CD4-positive, alpha-beta T cell (primary cell): Measurements from ENCODE around the gene NUDT17. TPM values are rescaled to one million over a fixed set of nuclear protein-coding genes. Genes with fewer than 3 reads are reported as not detected.

Source experiments
- ATAC-seq: fragments of 200-7000 bp; cut with Tn5 transposase; one replicate; pipeline ENCODE4 v1.10.0; 2022; ENCODE audit warnings: mild to moderate bottlenecking; ENCODE audit not compliant: poor library complexity
- CTCF ChIA-PET: fragments of 350-600 bp; sonication (Branson Sonifier 250); formaldehyde crosslinking; loops from one replicate; lab custom pipeline; 2021; ENCODE audit warnings: antibody characterized with exemption, inconsistent platforms; lab: Charles Lee
- POLR2A ChIA-PET: fragments of 350-600 bp; sonication (Branson Sonifier 250); formaldehyde crosslinking; loops from one replicate; lab custom pipeline; 2021; ENCODE audit warnings: antibody characterized with exemption, inconsistent platforms; lab: Charles Lee
- DNase-seq, 14 experiments: peaks; one replicate each; pipeline ENCODE4 v3.0.0-alpha.2; 2013 to 2020; ENCODE audit warnings: mixed read lengths in 2 of 14
- H3K27ac ChIP-seq, 2 donors: one replicate each; pipeline versions ENCODE4 v1.5.1 to v1.7.0; 2013; ENCODE audit warnings: low read length in 2 of 2, low read depth in 1 of 2, mild to moderate bottlenecking in 1 of 2
- H3K27me3 ChIP-seq, 2 experiments: 1 replicate in 1 of 2; 2 replicates in 1 of 2; pipeline versions ENCODE4 v1.6.1 to v1.7.0; 2013; ENCODE audit warnings: low read length in 2 of 2, control low read depth in 1 of 2, mild to moderate bottlenecking in 1 of 2, moderate library complexity in 1 of 2; ENCODE audit not compliant: insufficient read depth in 2 of 2, control insufficient read depth in 1 of 2
- H3K36me3 ChIP-seq: one replicate; pipeline ENCODE4 v1.6.1; 2013; ENCODE audit warnings: low read length, control low read depth; ENCODE audit not compliant: insufficient read depth
- H3K4me1 ChIP-seq: one replicate; pipeline ENCODE4 v1.6.1; 2013; ENCODE audit warnings: low read length, control low read depth; ENCODE audit not compliant: insufficient read depth
- H3K4me3 ChIP-seq: one replicate; pipeline ENCODE4 v1.5.1; 2013; ENCODE audit warnings: mild to moderate bottlenecking, low read length, moderate library complexity
- H3K9me3 ChIP-seq, 2 experiments: 1 replicate in 1 of 2; 2 replicates in 1 of 2; pipeline versions ENCODE4 v1.6.1 to v1.7.0; 2013; ENCODE audit warnings: low read length in 2 of 2, mild to moderate bottlenecking in 2 of 2, control low read depth in 1 of 2, moderate library complexity in 1 of 2; ENCODE audit not compliant: control insufficient read depth in 1 of 2, insufficient read depth in 1 of 2
- H3K27ac Mint-ChIP-seq: one replicate; pipeline ENCODE4 v1.8.0; 2020; ENCODE audit warnings: mixed read lengths
- H3K27me3 Mint-ChIP-seq: one replicate; pipeline ENCODE4 v1.8.0; 2021; ENCODE audit warnings: mixed read lengths
- H3K36me3 Mint-ChIP-seq: one replicate; pipeline ENCODE4 v1.8.0; 2021; ENCODE audit warnings: low read depth, mixed read lengths
- H3K4me1 Mint-ChIP-seq: one replicate; pipeline ENCODE4 v1.8.0; 2021; ENCODE audit warnings: low read depth, mixed read lengths
- H3K4me3 Mint-ChIP-seq: one replicate; pipeline ENCODE4 v1.8.0; 2020; ENCODE audit warnings: mild to moderate bottlenecking, mixed read lengths
- H3K9me3 Mint-ChIP-seq: one replicate; pipeline ENCODE4 v1.8.0; 2020; ENCODE audit warnings: mixed read lengths
- intact Hi-C, 2 experiments: fragments of 100-400 bp; cut with DNase I in 1 of 2; cut with micrococcal nuclease in 1 of 2; formaldehyde crosslinking; loops; one replicate each; pipeline versions ENCODE4 v1.15.1 to v1.9.0; 2023 to 2025; cut with DNase I, micrococcal nuclease
- total RNA-seq, 174 experiments: library from RNA in 2 of 174; stranded (reverse) in 2 of 174; gene quantifications; one replicate each; pipeline ENCODE4 v1.2.3 and lab custom pipeline; 2021 to 2026
- TF ChIP-seq, protein P1 (sequence below): fragments of 200-600 bp; IDR thresholded peaks from one replicate; pipeline ENCODE4 v1.8.0; 2022; ENCODE audit warnings: antibody characterized with exemption, mild to moderate bottlenecking

The NUDT17 gene
- total RNA-seq, 2 experiments from 2014 or later, result 1.6 to 2.8 TPM

DNA sequence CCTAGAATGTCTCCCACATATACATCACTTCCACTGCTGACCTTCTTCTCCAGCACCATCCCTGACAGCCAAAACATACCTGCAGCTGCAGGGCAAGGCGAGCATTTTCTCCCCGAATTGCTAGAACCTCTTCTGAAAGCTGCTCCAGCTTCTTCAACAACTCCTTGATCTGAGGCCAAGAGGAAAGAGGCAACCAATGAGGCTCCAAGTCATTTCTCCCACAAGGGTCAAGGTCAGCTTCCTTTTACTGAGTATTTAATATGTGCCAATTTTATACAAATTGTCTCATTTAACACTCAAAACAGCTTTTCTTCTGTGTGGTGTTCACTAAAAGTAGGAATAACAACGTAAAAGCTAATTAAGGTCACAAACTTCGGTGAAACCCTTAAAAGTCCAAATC is 22.8 kb downstream of the NUDT17 start:
- Histone ChIP-seq H3K36me3 (no peaks in the 10 kb centered on the region), H3K27ac (no peak overlapping the region), H3K4me3 (no peak overlapping the region), H3K27me3 (no peaks in the 10 kb centered on the region), H3K9me3 (no peaks in the 10 kb centered on the region), H3K4me1 (peaks cover 17% of the 10 kb centered on the region)
- TF ChIP-seq, protein P1, sequence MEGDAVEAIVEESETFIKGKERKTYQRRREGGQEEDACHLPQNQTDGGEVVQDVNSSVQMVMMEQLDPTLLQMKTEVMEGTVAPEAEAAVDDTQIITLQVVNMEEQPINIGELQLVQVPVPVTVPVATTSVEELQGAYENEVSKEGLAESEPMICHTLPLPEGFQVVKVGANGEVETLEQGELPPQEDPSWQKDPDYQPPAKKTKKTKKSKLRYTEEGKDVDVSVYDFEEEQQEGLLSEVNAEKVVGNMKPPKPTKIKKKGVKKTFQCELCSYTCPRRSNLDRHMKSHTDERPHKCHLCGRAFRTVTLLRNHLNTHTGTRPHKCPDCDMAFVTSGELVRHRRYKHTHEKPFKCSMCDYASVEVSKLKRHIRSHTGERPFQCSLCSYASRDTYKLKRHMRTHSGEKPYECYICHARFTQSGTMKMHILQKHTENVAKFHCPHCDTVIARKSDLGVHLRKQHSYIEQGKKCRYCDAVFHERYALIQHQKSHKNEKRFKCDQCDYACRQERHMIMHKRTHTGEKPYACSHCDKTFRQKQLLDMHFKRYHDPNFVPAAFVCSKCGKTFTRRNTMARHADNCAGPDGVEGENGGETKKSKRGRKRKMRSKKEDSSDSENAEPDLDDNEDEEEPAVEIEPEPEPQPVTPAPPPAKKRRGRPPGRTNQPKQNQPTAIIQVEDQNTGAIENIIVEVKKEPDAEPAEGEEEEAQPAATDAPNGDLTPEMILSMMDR, result no peak
- no peak overlapping the region for H3K4me3 Mint-ChIP-seq
- intact Hi-C loops, result no loop called here
- ChIA-PET POLR2A (interaction anchor here (0.8 kb wide), 1 partner anchor 9 kb away, joined by 3 read pairs; the partner anchor contains the start of gene PIAS3), CTCF (interaction anchor here (1.2 kb wide), 1 partner anchor 23 kb away, joined by 3 read pairs; no protein-coding TSS in a partner anchor)
- DNase-seq (no peak), ATAC-seq (no peak)
- no peak overlapping the region for H3K27ac Mint-ChIP-seq
- no peaks in the 10 kb centered on the region for H3K36me3 Mint-ChIP-seq
- H3K27me3 Mint-ChIP-seq, result no peaks in the 10 kb centered on the region
- H3K4me1 Mint-ChIP-seq, result peaks cover 18% of the 10 kb centered on the region
- H3K9me3 Mint-ChIP-seq, result no peaks in the 10 kb centered on the region

DNA sequence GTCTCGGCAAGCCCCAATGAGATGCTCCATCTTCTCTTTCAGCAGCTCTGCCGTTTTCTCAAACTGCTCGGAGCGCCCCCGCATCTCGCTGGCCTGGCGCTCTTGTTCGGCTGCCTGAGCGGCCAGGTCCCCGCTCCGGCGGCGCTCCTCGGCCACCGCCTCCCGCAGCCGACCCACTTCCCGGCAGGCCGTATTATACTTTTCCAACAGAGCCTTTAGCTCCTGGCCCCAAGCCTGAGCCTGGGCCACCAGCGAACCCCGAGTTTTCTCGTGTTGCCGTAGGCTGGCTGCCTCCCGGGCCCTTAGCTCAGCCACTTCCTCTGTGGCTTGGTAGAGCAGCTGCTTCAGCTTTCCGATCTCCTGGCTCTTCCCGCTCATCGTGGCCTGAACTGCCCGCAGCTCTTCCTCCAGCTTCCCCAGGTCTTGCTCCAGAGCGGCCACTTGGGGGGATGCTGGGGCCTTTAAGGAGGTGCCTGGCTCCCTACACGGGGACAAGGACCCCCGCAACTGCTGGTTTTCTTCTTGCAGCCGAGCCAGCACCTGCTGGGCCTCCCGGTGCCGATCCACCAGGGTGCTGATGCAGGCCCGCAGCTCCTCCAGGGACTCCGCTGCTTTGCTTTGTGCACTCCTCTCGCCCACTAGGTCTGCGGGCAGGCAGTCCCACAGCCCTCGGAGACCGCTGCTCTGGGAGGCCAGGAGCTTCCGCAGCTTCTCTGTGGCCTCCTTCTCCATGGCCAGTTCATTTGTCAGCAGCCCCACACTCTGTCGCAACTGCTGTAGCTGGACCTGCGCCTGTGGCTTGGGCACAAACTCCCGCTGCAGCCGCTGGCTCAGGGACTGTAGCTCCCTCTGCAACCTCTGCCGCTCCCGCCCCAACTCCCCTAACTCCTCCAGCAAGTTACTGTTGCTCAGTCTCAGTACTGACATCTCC is 26.8 kb downstream of the NUDT17 start:
- ATAC-seq (peak; percentile 76), DNase-seq (peak in 13 of 14 experiments; percentile 12 to 60 (median 36))
- TF ChIP-seq, protein P1, result no peak
- Histone ChIP-seq H3K4me3 (peak overlapping the region; percentile 49), H3K27me3 (peaks cover 0 to 2% of the 10 kb centered on the region in 2 experiments), H3K4me1 (peaks cover 17% of the 10 kb centered on the region), H3K27ac (no peak overlapping the region), H3K36me3 (no peaks in the 10 kb centered on the region), H3K9me3 (no peaks in the 10 kb centered on the region)
- Mint-ChIP-seq H3K9me3 (no peaks in the 10 kb centered on the region), H3K27me3 (no peaks in the 10 kb centered on the region), H3K4me1 (peaks cover 18% of the 10 kb centered on the region), H3K27ac (peak overlapping the region; percentile 50), H3K4me3 (peak overlapping the region; percentile 83), H3K36me3 (no peaks in the 10 kb centered on the region)
- ChIA-PET POLR2A (interaction anchor here (0.6 to 3.6 kb wide), 13 partner anchors 13 to 168 kb away, joined by 3 to 39 read pairs (median 4); partner anchors contain the start of genes ANKRD34A, ANKRD35, LIX1L and NUDT17), CTCF (interaction anchor here (1.1 to 5.2 kb wide), 2 partner anchors 13 to 27 kb away, joined by 3 to 26 read pairs; partner anchors contain the start of genes ANKRD35 and NUDT17)
- intact Hi-C loops, result no loop called here

- Mint-ChIP-seq H3K9me3 (no peaks in the 10 kb centered on the region), H3K27ac (no peak overlapping the region), H3K4me1 (peaks cover 18% of the 10 kb centered on the region), H3K27me3 (no peaks in the 10 kb centered on the region), H3K36me3 (no peaks in the 10 kb centered on the region), H3K4me3 (no peak overlapping the region)
- H3K36me3 ChIP-seq, result no peaks in the 10 kb centered on the region
- peaks cover 17% of the 10 kb centered on the region for H3K4me1 ChIP-seq
- no peak for ATAC-seq
- POLR2A ChIA-PET, result interaction anchor here (0.8 kb wide), 1 partner anchor 15 kb away, joined by 3 read pairs; no protein-coding TSS in a partner anchor
- no peak overlapping the region for H3K27ac ChIP-seq
- intact Hi-C loops, result no loop called here
- no peak for DNase-seq
- TF ChIP-seq, protein P1, result no peak
- peaks cover 0 to 2% of the 10 kb centered on the region in 2 experiments for H3K27me3 ChIP-seq
- CTCF ChIA-PET, result no interaction called here
- H3K4me3 ChIP-seq, result no peak overlapping the region
- no peaks in the 10 kb centered on the region for H3K9me3 ChIP-seq
Observed at GRCh38 chr1:145874646-145875045, 29.2 kb downstream of the NUDT17 start.
